IMR-90 (cell line): ENCODE measurements around the gene RNU6-9. TPM values are rescaled to one million over a fixed set of nuclear protein-coding genes. Genes with fewer than 3 reads are reported as not detected.

Source experiments
- ATAC-seq: fragments of 200-7000 bp; cut with Tn5 transposase; 2 replicates; pipeline ENCODE4 v1.9.1; 2020; ENCODE audit warnings: low read depth, mild to moderate bottlenecking, moderate library complexity
- BruUV-seq: library from RNA; stranded (reverse); fragments of 400-500 nt; replicated peaks from 2 replicates; lab custom pipeline; 2021; lab: Mats Ljungman, UMichigan
- CTCF ChIA-PET: fragments of 300-600 bp; formaldehyde crosslinking; extraction: SDS; loops from one replicate; lab custom pipeline; 2021; ENCODE audit warnings: antibody characterized with exemption; lab: Yijun Ruan, JAX
- POLR2A ChIA-PET: fragments of 300-600 bp; sonication (Branson Sonifier 250); formaldehyde crosslinking; loops from one replicate; lab custom pipeline; 2022; ENCODE audit warnings: antibody characterized with exemption; ENCODE audit not compliant: unreplicated experiment; lab: Charles Lee
- DNase-seq: peaks from one replicate; pipeline ENCODE4 v3.0.0; 2013
- H2AFZ ChIP-seq: replicated peaks from 2 replicates; pipeline ENCODE3; 2013; ENCODE audit warnings: low read length, mild to moderate bottlenecking; ENCODE audit not compliant: poor library complexity
- H2AK5ac ChIP-seq: 2 replicates; pipeline ENCODE4 v1.6.1; 2013; ENCODE audit warnings: low read depth, low read length, inconsistent platforms
- H2AK9ac ChIP-seq: replicated peaks from 2 replicates; pipeline ENCODE3; 2013; ENCODE audit warnings: mild to moderate bottlenecking, low read depth, low read length, moderate library complexity; ENCODE audit not compliant: poor library complexity
- H2BK120ac ChIP-seq: 2 replicates; pipeline ENCODE4 v1.6.1; 2013; ENCODE audit warnings: low read depth, low read length, inconsistent platforms
- H2BK15ac ChIP-seq: 3 replicates; pipeline ENCODE4 v1.6.1; 2013; ENCODE audit warnings: low read depth, low read length, inconsistent platforms
- H2BK20ac ChIP-seq: 2 replicates; pipeline ENCODE4 v1.6.1; 2013; ENCODE audit warnings: low read depth, mild to moderate bottlenecking, inconsistent platforms, low read length, moderate library complexity
- H2BK5ac ChIP-seq: 2 replicates; pipeline ENCODE4 v1.6.1; 2013; ENCODE audit warnings: mild to moderate bottlenecking, low read depth, low read length, inconsistent platforms; ENCODE audit not compliant: poor library complexity, severe bottlenecking
- H3K14ac ChIP-seq: replicated peaks from 2 replicates; pipeline ENCODE4 v1.6.1; 2013; ENCODE audit warnings: low read depth, low read length, inconsistent platforms
- H3K18ac ChIP-seq: 2 replicates; pipeline ENCODE4 v1.6.1; 2013; ENCODE audit warnings: low read depth, low read length, control low read depth
- H3K23ac ChIP-seq: 2 replicates; pipeline ENCODE4 v1.6.1; 2013; ENCODE audit warnings: low read depth, low read length, inconsistent platforms
- H3K27ac ChIP-seq: 2 replicates; pipeline ENCODE4 v1.5.1; 2013; ENCODE audit warnings: mild to moderate bottlenecking, control low read depth, low read length; ENCODE audit not compliant: insufficient read depth
- H3K27me3 ChIP-seq: 2 replicates; pipeline ENCODE4 v1.6.1; 2013; ENCODE audit warnings: low read length; ENCODE audit not compliant: control insufficient read depth, insufficient read depth
- H3K36me3 ChIP-seq: 2 replicates; pipeline ENCODE4 v1.6.1; 2013; ENCODE audit warnings: low read length, mixed read lengths; ENCODE audit not compliant: control insufficient read depth, insufficient read depth
- H3K4ac ChIP-seq: 2 replicates; pipeline ENCODE4 v1.6.1; 2013; ENCODE audit warnings: low read depth, low read length, inconsistent platforms
- H3K4me1 ChIP-seq: 2 replicates; pipeline ENCODE4 v1.6.1; 2013; ENCODE audit warnings: low read length, mixed read lengths; ENCODE audit not compliant: control insufficient read depth, insufficient read depth
- H3K4me2 ChIP-seq: 2 replicates; pipeline ENCODE4 v1.6.1; 2013; ENCODE audit warnings: low read depth, mild to moderate bottlenecking, control low read depth, low read length, moderate library complexity
- H3K4me3 ChIP-seq: 2 replicates; pipeline ENCODE4 v1.5.1; 2013; ENCODE audit warnings: low read depth, mild to moderate bottlenecking, control low read depth, low read length, moderate library complexity; ENCODE audit not compliant: insufficient read depth
- H3K56ac ChIP-seq: 2 replicates; pipeline ENCODE4 v1.6.1; 2013; ENCODE audit warnings: low read length, inconsistent platforms; ENCODE audit not compliant: insufficient read depth; ENCODE audit errors: extremely low read depth
- H3K79me1 ChIP-seq, 2 experiments: 2 replicates each; pipeline ENCODE4 v1.6.1; 2013; ENCODE audit warnings: low read length in 2 of 2, inconsistent platforms in 1 of 2, low read depth in 1 of 2
- H3K9ac ChIP-seq: 2 replicates; pipeline ENCODE4 v1.6.1; 2013; ENCODE audit warnings: low read depth, low read length, control low read depth
- H3K9me1 ChIP-seq: 2 replicates; pipeline ENCODE4 v1.6.1; 2013; ENCODE audit warnings: low read length, inconsistent platforms; ENCODE audit not compliant: insufficient read depth
- H3K9me3 ChIP-seq: 2 replicates; pipeline ENCODE4 v1.6.1; 2013; ENCODE audit warnings: low read length; ENCODE audit not compliant: control insufficient read depth, insufficient read depth
- H4K20me1 ChIP-seq: 2 replicates; pipeline ENCODE4 v1.6.1; 2013; ENCODE audit warnings: low read length, inconsistent platforms; ENCODE audit not compliant: insufficient read depth
- H4K5ac ChIP-seq: 2 replicates; pipeline ENCODE4 v1.6.1; 2013; ENCODE audit warnings: mild to moderate bottlenecking, low read depth, low read length, control low read depth
- H4K8ac ChIP-seq, 2 experiments: 2 replicates each; pipeline ENCODE4 v1.6.1; 2013; ENCODE audit warnings: low read depth in 2 of 2, low read length in 2 of 2, control low read depth in 1 of 2, inconsistent platforms in 1 of 2
- H4K91ac ChIP-seq: 2 replicates; pipeline ENCODE4 v1.6.1; 2013; ENCODE audit warnings: low read depth, low read length, inconsistent platforms; ENCODE audit not compliant: insufficient read depth
- CTCF ChIP-seq: conservative IDR thresholded peaks from 2 replicates; pipeline ENCODE4 v1.5.1; 2012; ENCODE audit warnings: mild to moderate bottlenecking, low read depth, low read length, improper control_type of control experiment
- FOS ChIP-seq: fragments of 150-350 bp; IDR thresholded peaks from 2 replicates; pipeline ENCODE4 v1.6.1; 2016; ENCODE audit warnings: low read depth, low read length
- MAFK ChIP-seq: IDR thresholded peaks from 2 replicates; pipeline ENCODE4 v1.6.1; 2012; ENCODE audit warnings: low read depth, low read length, improper control_type of control experiment
- MXI1 ChIP-seq: IDR thresholded peaks from 2 replicates; pipeline ENCODE4 v1.6.1; 2012; ENCODE audit warnings: low read depth, mild to moderate bottlenecking, low read length, moderate library complexity, borderline replicate concordance
- RAD21 ChIP-seq: IDR thresholded peaks from 2 replicates; pipeline ENCODE4 v1.6.1; 2012; ENCODE audit warnings: low read length, improper control_type of control experiment
- RFX5 ChIP-seq: IDR thresholded peaks from 2 replicates; pipeline ENCODE4 v1.8.0; 2012; ENCODE audit warnings: low read depth, mild to moderate bottlenecking, low read length, moderate library complexity
- USF2 ChIP-seq: fragments of 150-350 bp; IDR thresholded peaks from 2 replicates; pipeline ENCODE4 v1.6.1; 2017; ENCODE audit warnings: mild to moderate bottlenecking, antibody characterized with exemption, low read length, low read depth
- WGBS, 2 experiments: methylation state at CpG; one replicate each; pipeline versions ENCODE4 v1.1.5 to v1.1.7; 2013; ENCODE audit warnings: missing lambda C conversion rate in 2 of 2; ENCODE audit not compliant: insufficient read length in 1 of 2; ENCODE audit errors: extremely low coverage in 2 of 2; 5-methylcytosine and 5-hydroxymethylcytosine counted together
- dilution Hi-C: fragments of 300-500 bp; cut with HindIII; formaldehyde crosslinking; loops from one replicate; pipeline ENCODE4 v1.14.3; 2018; ENCODE audit warnings: low sequenced_read_pairs; ENCODE audit not compliant: unreplicated experiment
- in situ Hi-C: fragments of 300-500 bp; cut with MboI; formaldehyde crosslinking; loops from 3 replicates; pipeline ENCODE4 v1.14.3; 2019; ENCODE audit warnings: low sequenced_read_pairs, inconsistent platforms, mixed read lengths
- intact Hi-C: fragments of 100-400 bp; cut with micrococcal nuclease; formaldehyde crosslinking; loops from 2 replicates; pipeline ENCODE4 v1.10.0; 2022
- polyA plus RNA-seq, 3 experiments: library from polyadenylated mRNA; depleted of rRNA; stranded (reverse); fragments of >200 nt; gene quantifications; 2 replicates each; pipeline ENCODE4 v1.2.3, GENCODE V29; 2012; ENCODE audit warnings: low replicate concordance in 1 of 3
- total RNA-seq: library from RNA; depleted of rRNA; stranded (reverse); fragments of >200 nt; gene quantifications from 2 replicates; pipeline ENCODE4 v1.2.3, GENCODE V29; 2012

Gene RNU6-9
- total and polyA plus RNA-seq, 2 of the 4 experiments (the other 2 are of a cell fraction) = not detected

GRCh38 chr19:876089-876488 is 17.2 kb upstream of the RNU6-9 start:
- no peak overlapping the region for H3K56ac ChIP-seq
- intact Hi-C loops = no loop called here
- no peak for TF ChIP-seq USF2
- TF ChIP-seq RAD21 = no peak
- no peak for TF ChIP-seq MAFK
- TF ChIP-seq RFX5 = no peak
- TF ChIP-seq CTCF = no peak
- TF ChIP-seq MXI1 = no peak
- TF ChIP-seq FOS = no peak
- peaks cover 15% of the 10 kb centered on the region for H4K20me1 ChIP-seq
- H3K79me1 ChIP-seq = peaks cover 0 to 4% of the 10 kb centered on the region in 2 experiments; a peak in 1 of 4 replicates
- no peak overlapping the region for H2AK9ac ChIP-seq
- ATAC-seq (no peak), DNase-seq (no peak)
- H3K9me3 ChIP-seq = no peaks in the 10 kb centered on the region
- no peak overlapping the region for H3K14ac ChIP-seq
- BruUV-seq = no TSS peak
- CTCF ChIA-PET = no interaction called here
- in situ Hi-C loops = no loop called here
- H2BK5ac ChIP-seq = no peak overlapping the region
- peaks cover 5% of the 10 kb centered on the region for H3K4me1 ChIP-seq
- POLR2A ChIA-PET = no interaction called here
- H3K27ac ChIP-seq = no peak overlapping the region
- H4K8ac ChIP-seq = no peak overlapping the region
- no peak overlapping the region for H2AFZ ChIP-seq
- H2BK15ac ChIP-seq = no peak overlapping the region
- no peak overlapping the region for H4K5ac ChIP-seq
- no peak overlapping the region for H3K4ac ChIP-seq
- H4K91ac ChIP-seq = no peak overlapping the region
- no peak overlapping the region for H3K9ac ChIP-seq
- no peak overlapping the region for H3K23ac ChIP-seq
- H3K27me3 ChIP-seq = no peaks in the 10 kb centered on the region
- H2BK20ac ChIP-seq = no peak overlapping the region
- H3K9me1 ChIP-seq = no peaks in the 10 kb centered on the region
- WGBS, 2 experiments = 85% methylated on average over 15 of the region's 18 CpGs; no CpG with 5 or more reads in 1 of the 2 experiments
- no peak overlapping the region for H2AK5ac ChIP-seq
- no peak overlapping the region for H3K4me3 ChIP-seq
- peaks cover 43% of the 10 kb centered on the region for H3K36me3 ChIP-seq
- H3K18ac ChIP-seq = no peak overlapping the region
- no peak overlapping the region for H3K4me2 ChIP-seq
- H2BK120ac ChIP-seq = no peak overlapping the region
- dilution Hi-C loops = no loop called here
